CD14-positive monocyte (primary cell): ENCODE results near the gene NUP107. TPM values are rescaled to one million over a fixed set of nuclear protein-coding genes. Genes with fewer than 3 reads are reported as not detected.

Source experiments
- DNase-seq, 3 donors: peaks; one replicate each; pipeline ENCODE4 v3.0.0-alpha.2; 2011 to 2022
- H2AFZ ChIP-seq: 2 replicates; pipeline ENCODE4 v1.6.0; 2012; ENCODE audit warnings: mild to moderate bottlenecking, low read depth, low read length, inconsistent platforms; ENCODE audit not compliant: insufficient read depth, poor library complexity, severe bottlenecking
- H3K27ac ChIP-seq, 2 donors: 1 replicate in 1 of 2; 2 replicates in 1 of 2; pipeline ENCODE4 v1.5.1; 2012 to 2013; ENCODE audit warnings: low read length in 2 of 2, control low read depth in 1 of 2, inconsistent platforms in 1 of 2, low read depth in 1 of 2, mild to moderate bottlenecking in 1 of 2
- H3K27me3 ChIP-seq, 2 donors: one replicate each; pipeline versions ENCODE4 v1.6.0 to v1.6.1; 2011 to 2013; ENCODE audit warnings: low read length in 2 of 2; ENCODE audit not compliant: control insufficient read depth in 2 of 2, insufficient read depth in 2 of 2
- H3K36me3 ChIP-seq, 2 donors: replicated peaks in 1 of 2; 1 replicate in 1 of 2; 2 replicates in 1 of 2; pipeline versions ENCODE4 v1.5.1 to v1.6.1; 2012 to 2013; ENCODE audit warnings: low read length in 2 of 2, control low read depth in 1 of 2, inconsistent platforms in 1 of 2, mild to moderate bottlenecking in 1 of 2; ENCODE audit not compliant: insufficient read depth in 2 of 2, control insufficient read depth in 1 of 2
- H3K4me1 ChIP-seq, 2 donors: 1 replicate in 1 of 2; 2 replicates in 1 of 2; pipeline versions ENCODE4 v1.5.1 to v1.6.1; 2012 to 2013; ENCODE audit warnings: low read length in 2 of 2, control low read depth in 1 of 2, inconsistent platforms in 1 of 2, mild to moderate bottlenecking in 1 of 2, moderate library complexity in 1 of 2; ENCODE audit not compliant: insufficient read depth in 2 of 2, control insufficient read depth in 1 of 2
- H3K4me2 ChIP-seq: replicated peaks from 2 replicates; pipeline ENCODE3; 2012; ENCODE audit warnings: low read length, moderate library complexity, mild to moderate bottlenecking; ENCODE audit not compliant: poor library complexity, severe bottlenecking; ENCODE audit errors: extremely low read depth
- H3K4me3 ChIP-seq, 3 experiments: fragments of 200-600 bp in 1 of 3; sonication (generic) in 1 of 3; replicated peaks in 1 of 3; 1 replicate in 2 of 3; 2 replicates in 1 of 3; pipeline ENCODE4 v1.5.1; 2011 to 2013; ENCODE audit warnings: low read length in 3 of 3, mild to moderate bottlenecking in 3 of 3, control low read depth in 2 of 3, low read depth in 2 of 3, inconsistent platforms in 1 of 3, moderate library complexity in 1 of 3
- H3K79me2 ChIP-seq: 2 replicates; pipeline ENCODE4 v1.6.0; 2012; ENCODE audit warnings: mild to moderate bottlenecking, control low read depth, inconsistent platforms, low read length, moderate library complexity; ENCODE audit not compliant: insufficient read depth
- H3K9ac ChIP-seq: 2 replicates; pipeline ENCODE4 v1.6.0; 2017; ENCODE audit warnings: low read length, mild to moderate bottlenecking; ENCODE audit not compliant: insufficient read depth, poor library complexity, severe bottlenecking
- H3K9me3 ChIP-seq, 2 donors: replicated peaks in 1 of 2; 1 replicate in 1 of 2; 2 replicates in 1 of 2; pipeline versions ENCODE4 v1.5.1 to v1.6.1; 2012 to 2013; ENCODE audit warnings: low read length in 2 of 2, control low read depth in 1 of 2; ENCODE audit not compliant: control insufficient read depth in 1 of 2, insufficient read depth in 1 of 2
- H4K20me1 ChIP-seq: 2 replicates; pipeline ENCODE4 v1.6.0; 2012; ENCODE audit warnings: mild to moderate bottlenecking, low read length, control low read depth, moderate library complexity; ENCODE audit not compliant: insufficient read depth
- H3K27ac Mint-ChIP-seq, 7 donors: one replicate each; pipeline ENCODE4 v1.8.0; 2020; ENCODE audit warnings: mild to moderate bottlenecking in 7 of 7, mixed read lengths in 7 of 7, moderate library complexity in 6 of 7, inconsistent platforms in 2 of 7
- H3K27me3 Mint-ChIP-seq, 3 donors: one replicate each; pipeline ENCODE4 v1.8.0; 2021 to 2022; ENCODE audit warnings: low read depth in 3 of 3, mild to moderate bottlenecking in 3 of 3, mixed read lengths in 3 of 3, moderate library complexity in 3 of 3, inconsistent platforms in 1 of 3
- H3K36me3 Mint-ChIP-seq, 2 donors: one replicate each; pipeline ENCODE4 v1.8.0; 2020; ENCODE audit warnings: mixed read lengths in 2 of 2, inconsistent platforms in 1 of 2, mild to moderate bottlenecking in 1 of 2
- H3K4me1 Mint-ChIP-seq: one replicate; pipeline ENCODE4 v1.8.0; 2020; ENCODE audit warnings: mild to moderate bottlenecking, mixed read lengths
- H3K4me3 Mint-ChIP-seq, 2 donors: one replicate each; pipeline ENCODE4 v1.8.0; 2020; ENCODE audit warnings: mild to moderate bottlenecking in 2 of 2, mixed read lengths in 2 of 2, moderate library complexity in 1 of 2
- H3K9me3 Mint-ChIP-seq, 7 donors: one replicate each; pipeline ENCODE4 v1.8.0; 2020 to 2022; ENCODE audit warnings: mixed read lengths in 7 of 7, mild to moderate bottlenecking in 6 of 7, moderate library complexity in 6 of 7, inconsistent platforms in 2 of 7
- whole genome bisulfite sequencing: methylation state at CpG from one replicate; pipeline ENCODE4 v1.1.5; 2013; ENCODE audit warnings: missing lambda C conversion rate; ENCODE audit not compliant: insufficient coverage; 5-methylcytosine and 5-hydroxymethylcytosine counted together
- intact Hi-C, 2 donors: fragments of 100-400 bp; cut with micrococcal nuclease; formaldehyde crosslinking; loops; one replicate each; pipeline versions ENCODE4 v1.15.0 to v1.15.1; 2023
- polyA plus RNA-seq, 3 donors: library from polyadenylated mRNA; depleted of rRNA in 1 of 3; unstranded in 2 of 3; stranded (reverse) in 1 of 3; fragments of 300-500 nt in 2 of 3; fragments of >200 nt in 1 of 3; fragmentation: Illumina TruSeq in 2 of 3; gene quantifications; 1 replicate in 2 of 3; 2 replicates in 1 of 3; pipeline ENCODE4 v1.2.3, GENCODE V29; 2012 to 2021
- TF ChIP-seq, protein P1 (sequence below): fragments of 200-600 bp; IDR thresholded peaks from one replicate; pipeline ENCODE4 v1.8.0; 2022; ENCODE audit warnings: antibody characterized with exemption, mild to moderate bottlenecking

Gene NUP107
- polyA plus RNA-seq, 3 donors = 6.7 to 20.5 (median 10.7) TPM

DNA sequence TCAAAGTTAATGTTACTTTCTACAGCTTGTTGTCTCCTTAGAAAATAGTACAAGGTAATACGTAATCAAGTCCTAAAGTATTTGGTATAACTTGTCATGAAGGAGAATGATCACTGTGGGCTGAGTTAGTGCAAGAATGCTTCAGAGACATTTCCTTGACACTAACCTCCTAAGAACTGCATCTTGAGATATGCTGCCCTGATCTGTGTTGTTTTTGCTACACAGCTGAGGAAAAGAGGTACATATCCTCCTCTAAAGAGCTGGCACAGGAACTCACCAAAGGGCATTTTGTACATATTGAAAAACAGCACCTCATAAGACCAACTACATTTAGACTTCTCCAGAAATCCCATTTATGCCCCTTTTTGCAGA lies 47.4 kb upstream of the NUP107 start:
- H4K20me1 ChIP-seq = peaks cover 100% of the 10 kb centered on the region

DNA sequence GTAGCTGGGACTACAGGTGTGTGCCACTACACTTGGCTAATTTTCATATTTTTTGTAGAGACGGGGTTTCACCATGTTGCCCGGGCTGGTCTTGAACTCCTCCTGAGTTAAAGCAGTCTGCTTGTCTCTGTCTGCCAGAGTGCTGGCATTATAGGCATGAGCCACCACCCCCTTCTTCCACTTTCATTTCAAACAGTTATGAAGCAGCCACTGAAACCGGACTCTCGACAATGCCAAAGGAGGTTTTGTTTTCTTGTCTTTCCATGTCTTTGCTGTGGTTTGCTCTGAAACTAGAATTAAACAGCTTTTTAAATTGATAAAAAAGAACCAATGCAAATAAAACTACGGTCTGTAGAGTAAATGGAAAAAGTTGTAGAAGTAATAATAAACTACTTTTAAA lies 45.6 kb upstream of the NUP107 start:
- H3K9me3 Mint-ChIP-seq = no peaks in the 10 kb centered on the region
- peak overlapping the region in 3 of 7 donors; percentile 22 to 65 (median 63) for H3K27ac Mint-ChIP-seq
- no peaks in the 10 kb centered on the region for H3K4me1 ChIP-seq
- peaks cover 9 to 26% of the 10 kb centered on the region in 2 donors for H3K36me3 ChIP-seq
- peaks cover 100% of the 10 kb centered on the region for H3K79me2 ChIP-seq
- no peaks in the 10 kb centered on the region for H3K27me3 ChIP-seq
- TF ChIP-seq, protein P1, sequence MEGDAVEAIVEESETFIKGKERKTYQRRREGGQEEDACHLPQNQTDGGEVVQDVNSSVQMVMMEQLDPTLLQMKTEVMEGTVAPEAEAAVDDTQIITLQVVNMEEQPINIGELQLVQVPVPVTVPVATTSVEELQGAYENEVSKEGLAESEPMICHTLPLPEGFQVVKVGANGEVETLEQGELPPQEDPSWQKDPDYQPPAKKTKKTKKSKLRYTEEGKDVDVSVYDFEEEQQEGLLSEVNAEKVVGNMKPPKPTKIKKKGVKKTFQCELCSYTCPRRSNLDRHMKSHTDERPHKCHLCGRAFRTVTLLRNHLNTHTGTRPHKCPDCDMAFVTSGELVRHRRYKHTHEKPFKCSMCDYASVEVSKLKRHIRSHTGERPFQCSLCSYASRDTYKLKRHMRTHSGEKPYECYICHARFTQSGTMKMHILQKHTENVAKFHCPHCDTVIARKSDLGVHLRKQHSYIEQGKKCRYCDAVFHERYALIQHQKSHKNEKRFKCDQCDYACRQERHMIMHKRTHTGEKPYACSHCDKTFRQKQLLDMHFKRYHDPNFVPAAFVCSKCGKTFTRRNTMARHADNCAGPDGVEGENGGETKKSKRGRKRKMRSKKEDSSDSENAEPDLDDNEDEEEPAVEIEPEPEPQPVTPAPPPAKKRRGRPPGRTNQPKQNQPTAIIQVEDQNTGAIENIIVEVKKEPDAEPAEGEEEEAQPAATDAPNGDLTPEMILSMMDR = no peak
- H2AFZ ChIP-seq = no peak overlapping the region
- peak overlapping the region in 1 of 2 donors; percentile 6 for H3K27ac ChIP-seq
- H3K4me2 ChIP-seq = no peak overlapping the region
- intact Hi-C loops = no loop called here
- 20% methylated on average over 1 of the region's 5 CpGs for WGBS
- no peak overlapping the region for H3K4me3 Mint-ChIP-seq
- H3K4me3 ChIP-seq = no peak overlapping the region
- peaks cover 13 to 38% of the 10 kb centered on the region in 2 donors for H3K36me3 Mint-ChIP-seq
- no peaks in the 10 kb centered on the region for H3K9me3 ChIP-seq
- DNase-seq = no peak
- peaks cover 100% of the 10 kb centered on the region for H4K20me1 ChIP-seq
- H3K27me3 Mint-ChIP-seq = no peaks in the 10 kb centered on the region
- no peak overlapping the region for H3K9ac ChIP-seq
- H3K4me1 Mint-ChIP-seq = peaks cover 16% of the 10 kb centered on the region

More for the DNA sequence above, 47.4 kb upstream of the NUP107 start:
- peaks cover 100% of the 10 kb centered on the region for H3K79me2 ChIP-seq
- Mint-ChIP-seq H3K4me1 (peaks cover 16% of the 10 kb centered on the region), H3K36me3 (peaks cover 13 to 37% of the 10 kb centered on the region in 2 donors), H3K27ac (peak overlapping the region in 2 of 7 donors; percentile 46 to 73), H3K9me3 (no peaks in the 10 kb centered on the region), H3K4me3 (no peak overlapping the region), H3K27me3 (no peaks in the 10 kb centered on the region)
- no peaks in the 10 kb centered on the region for H3K4me1 ChIP-seq
- no peaks in the 10 kb centered on the region for H3K27me3 ChIP-seq
- no CpG with 5 or more reads among the region's 1 CpG for WGBS
- no peak overlapping the region for H3K4me3 ChIP-seq
- intact Hi-C loops = no loop called here
- H3K9ac ChIP-seq = no peak overlapping the region
- TF ChIP-seq, protein P1 = no peak
- no peaks in the 10 kb centered on the region for H3K9me3 ChIP-seq
- no peak overlapping the region for H3K4me2 ChIP-seq
- H2AFZ ChIP-seq = no peak overlapping the region
- DNase-seq = no peak
- H3K36me3 ChIP-seq = peaks cover 9 to 17% of the 10 kb centered on the region in 2 donors
- H3K27ac ChIP-seq = no peak overlapping the region
